Measurements from ENCODE around the gene PALM.

Gene PALM

GRCh38 chr19:750640-751423, 42.1 kb downstream of the PALM start, which contains the start of gene MISP:
Gene MISP (plus strand): TSS chr19:751112. CDS start chr19:756947, 5,835 bp downstream.
- DNase-seq (ENCODE audit: low read depth in 2 of 2), result no peak

DNA sequence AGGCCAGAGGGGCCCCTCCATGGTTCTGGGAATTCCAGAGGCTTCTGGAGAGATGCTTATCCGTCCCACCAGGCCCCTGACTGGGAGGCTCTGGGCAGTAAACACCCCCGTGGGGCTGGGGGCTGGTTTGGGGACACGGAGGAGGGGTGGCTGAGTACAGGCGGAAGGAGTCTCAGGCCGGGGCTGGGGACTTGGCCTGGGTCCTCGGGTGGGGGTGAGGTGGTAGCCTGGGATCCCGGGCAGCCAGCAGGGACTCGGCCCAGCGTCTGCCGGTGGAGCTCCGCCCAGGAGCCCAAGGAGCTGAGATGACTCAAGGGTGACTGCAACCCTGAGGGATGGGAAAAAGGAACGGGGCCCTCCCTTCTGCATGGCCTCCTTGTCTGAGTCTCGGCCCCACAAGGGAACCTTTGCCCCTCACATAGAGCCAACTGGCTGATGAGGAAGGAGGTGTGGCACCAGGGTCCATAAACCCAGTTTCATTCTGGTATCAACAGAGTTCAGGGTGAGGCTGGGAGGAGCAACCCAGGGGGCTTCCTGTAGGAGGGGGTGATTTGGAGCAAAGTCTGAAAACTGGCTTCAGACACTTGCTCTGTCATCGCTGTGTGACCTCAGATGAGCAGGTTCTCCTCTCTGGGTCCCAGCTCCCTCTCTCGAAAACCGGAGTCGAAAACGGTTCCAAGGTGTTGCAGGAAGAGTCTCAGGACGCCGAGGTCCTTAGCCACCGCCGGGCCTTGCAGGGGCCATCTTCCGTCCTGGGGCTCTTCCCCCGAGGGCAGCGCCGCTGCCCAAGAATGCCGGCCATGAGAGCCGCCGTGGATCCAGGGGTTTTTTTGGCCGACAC, 43.0 kb downstream of the PALM start:
- no peak for DNase-seq (ENCODE audit: low read depth in 2 of 2)

DNA sequence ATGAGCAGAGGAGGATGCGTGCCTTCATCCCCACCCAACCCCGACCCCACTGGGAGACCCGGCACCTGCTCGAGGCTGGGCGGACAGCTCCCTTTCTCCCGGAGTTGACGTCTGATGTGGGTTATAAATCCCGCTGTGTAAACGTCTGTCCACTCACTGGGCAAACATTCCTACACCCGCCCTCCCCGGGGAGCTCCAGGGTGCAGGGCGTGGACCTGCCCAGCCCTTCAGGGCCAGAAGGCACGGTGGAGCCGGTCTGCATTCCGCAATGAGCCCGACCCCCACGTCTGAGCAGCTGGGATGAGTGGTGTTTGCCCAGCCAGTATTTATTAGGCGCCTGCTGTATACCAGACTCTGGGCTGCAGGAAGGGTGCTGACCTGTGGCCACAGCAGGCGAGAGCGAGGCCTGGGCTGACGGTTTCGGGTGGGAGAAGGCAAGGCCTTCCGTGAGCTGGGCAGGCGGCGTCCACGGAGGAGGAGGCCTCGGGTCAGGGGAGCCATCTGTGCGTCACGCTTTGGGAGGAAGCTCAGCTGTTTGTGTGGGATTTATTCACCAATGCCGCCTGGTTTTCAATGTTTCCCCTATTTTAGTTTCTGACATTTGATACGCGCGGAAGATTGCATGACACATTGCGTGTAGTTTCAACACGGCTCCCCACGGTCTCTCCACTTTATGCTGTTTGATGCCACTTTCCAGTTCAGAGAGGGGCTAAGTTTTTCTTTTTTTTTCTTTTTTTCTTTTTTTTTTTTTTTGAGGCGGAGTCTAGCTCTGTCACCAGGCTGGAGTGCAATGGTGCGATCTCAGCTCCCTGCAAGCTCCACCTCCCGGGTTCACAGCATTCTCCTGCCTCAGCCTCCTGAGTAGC, 44.1 kb downstream of the PALM start:
- DNase-seq (ENCODE audit: low read depth in 2 of 2), result no peak

DNA sequence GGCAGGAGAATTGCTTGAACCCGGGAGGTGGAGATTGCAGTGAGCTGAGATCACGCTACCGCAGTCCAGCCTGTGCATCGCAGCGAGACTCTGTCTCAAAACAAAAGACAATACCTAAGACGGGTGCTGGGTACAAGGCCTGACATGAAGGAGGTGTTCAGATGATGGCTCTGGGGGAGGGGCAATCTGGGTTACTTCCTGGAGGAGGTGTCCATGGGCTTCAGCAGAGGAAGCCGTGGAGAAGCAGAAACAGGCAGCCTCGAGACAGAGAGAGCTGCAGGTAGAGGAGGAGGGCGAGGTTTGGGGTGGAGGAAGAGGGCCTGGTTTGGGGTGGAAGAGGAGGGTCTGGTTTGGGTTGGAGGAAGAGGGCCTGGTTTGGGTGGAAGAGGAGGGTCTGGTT, 45.8 kb downstream of the PALM start:
- no peak for DNase-seq (ENCODE audit: low read depth in 2 of 2)

DNA sequence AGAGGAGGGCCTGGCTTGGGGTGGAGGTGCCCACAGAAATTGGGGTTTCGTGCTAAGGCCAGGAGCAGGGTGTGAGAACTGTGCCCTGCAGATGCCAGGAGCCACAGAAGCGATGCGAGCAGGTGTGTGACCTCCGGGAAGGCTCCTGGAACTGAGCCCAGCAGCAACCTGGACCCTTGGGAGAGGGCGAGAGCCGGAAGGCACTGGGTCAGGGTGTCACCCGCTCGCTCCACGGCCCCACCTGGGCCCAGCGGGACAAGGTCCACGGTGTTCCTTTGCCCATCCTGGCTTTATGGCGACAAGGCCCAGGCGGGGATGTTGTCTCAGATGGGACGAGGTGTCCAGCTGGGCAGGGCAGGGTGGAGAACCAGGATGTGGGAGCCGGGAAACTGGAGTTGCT, 46.3 kb downstream of the PALM start:
- no peak for DNase-seq (ENCODE audit: low read depth in 2 of 2)

DNA sequence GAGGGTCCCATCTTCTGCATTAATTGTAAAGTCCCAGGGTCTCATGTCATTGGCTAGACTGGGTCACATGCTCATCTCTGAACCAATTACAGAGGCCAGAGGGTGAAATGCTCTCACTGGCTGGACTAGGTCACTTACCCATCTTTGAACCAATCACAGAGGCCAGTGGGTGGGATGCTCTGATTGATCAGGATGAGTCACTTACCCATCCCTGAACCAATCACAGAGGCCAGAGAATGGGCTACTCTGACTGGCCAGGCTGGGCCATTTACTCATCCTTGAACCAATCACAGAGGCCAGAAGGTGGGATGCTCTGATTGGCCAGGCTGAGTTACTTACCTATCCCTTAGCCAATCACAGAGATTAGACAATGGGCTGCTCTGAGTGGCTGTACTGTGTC, 47.5 kb downstream of the PALM start:
- no peak for DNase-seq (ENCODE audit: low read depth in 2 of 2)

GRCh38 chr19:756821-757688, 48.3 kb downstream of the PALM start:
- no peak for DNase-seq (ENCODE audit: low read depth in 2 of 2)

GRCh38 chr19:757811-758668, 49.3 kb downstream of the PALM start:
- DNase-seq (ENCODE audit: low read depth in 2 of 2), result no peak

- DNase-seq (ENCODE audit: low read depth in 2 of 2), result no peak
Observed at GRCh38 chr19:763181-763580, 54.4 kb downstream of the PALM start.

DNA sequence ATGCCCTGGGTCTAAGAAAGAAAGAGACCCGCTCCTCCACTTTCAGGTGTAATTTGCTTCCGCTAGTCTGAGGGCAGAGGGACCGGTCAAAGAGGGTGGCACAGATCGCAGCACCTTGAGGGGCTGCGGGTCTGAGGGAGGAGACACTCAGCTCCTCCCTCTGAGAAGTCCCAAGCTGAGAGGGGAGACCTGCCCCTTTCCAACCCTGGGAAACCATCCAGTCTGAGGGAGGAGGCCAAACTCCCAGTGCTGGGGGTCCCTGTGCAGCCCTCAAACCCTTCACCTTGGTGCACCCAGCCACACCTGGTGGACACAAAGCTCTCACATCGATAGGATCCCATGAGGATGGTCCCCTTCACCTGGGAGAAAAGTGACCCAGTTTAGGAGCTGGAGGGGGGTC, 55.1 kb downstream of the PALM start:
- no peak for DNase-seq (ENCODE audit: low read depth in 2 of 2)

DNA sequence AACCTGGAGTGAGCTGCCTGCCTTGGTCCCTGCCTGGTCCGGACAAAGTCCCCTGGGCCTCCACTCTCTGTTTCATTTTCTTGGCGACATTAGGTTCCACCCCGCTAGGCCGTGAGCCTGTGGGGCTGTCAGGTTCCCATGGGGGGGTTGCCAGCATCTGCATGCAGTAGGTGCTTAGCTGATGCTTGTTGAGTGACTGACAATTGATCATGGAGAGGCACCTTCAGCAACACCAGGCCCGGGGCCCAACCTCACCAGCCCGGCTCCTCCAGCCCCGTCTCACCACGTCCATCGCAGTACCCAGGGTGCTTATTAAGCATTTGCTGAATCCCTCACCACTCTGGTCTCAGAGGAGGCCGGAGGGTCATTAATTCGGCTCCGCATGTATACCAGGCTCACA, 55.6 kb downstream of the PALM start:
- DNase-seq (ENCODE audit: low read depth in 2 of 2), result no peak

DNA sequence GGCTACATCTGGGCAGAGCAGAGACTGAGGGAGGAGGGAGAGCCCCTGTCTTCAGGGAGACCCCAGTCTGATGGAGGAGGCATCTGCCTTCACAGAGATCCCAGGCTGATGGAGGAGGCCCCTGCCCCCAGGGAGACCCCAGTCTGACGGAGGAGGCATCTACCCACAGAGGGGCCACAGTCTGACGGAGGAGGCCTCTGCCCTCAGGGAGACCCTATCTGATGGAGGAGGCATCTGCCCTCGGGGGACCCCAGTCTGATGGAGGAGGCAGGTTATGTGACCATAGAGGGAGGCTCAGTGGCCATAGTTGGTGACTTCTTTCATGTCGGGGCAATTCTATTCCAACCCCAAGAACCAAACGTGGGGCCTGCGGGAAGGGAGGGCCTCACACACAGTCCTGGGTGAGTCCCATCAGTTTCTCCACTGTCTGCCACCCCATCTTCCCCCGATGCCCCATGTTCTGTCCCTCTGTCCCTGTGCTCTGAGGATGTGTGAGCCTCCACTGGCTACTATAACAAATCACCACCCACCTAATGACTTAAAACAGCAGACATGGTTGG, 56.5 kb downstream of the PALM start:
- no peak for DNase-seq (ENCODE audit: low read depth in 2 of 2)

- DNase-seq (ENCODE audit: low read depth in 2 of 2), result no peak
Observed at GRCh38 chr19:768424-768823, 59.7 kb downstream of the PALM start.

GRCh38 chr19:769616-770015, 60.9 kb downstream of the PALM start:
- no peak for DNase-seq (ENCODE audit: low read depth in 2 of 2)

GRCh38 chr19:771332-771785, 62.6 kb downstream of the PALM start:
- DNase-seq (ENCODE audit: low read depth in 2 of 2), result peak in 1 of 2 donors; percentile 18

GRCh38 chr19:772063-772462, 63.3 kb downstream of the PALM start:
- DNase-seq (ENCODE audit: low read depth in 2 of 2), result no peak

- no peak for DNase-seq (ENCODE audit: low read depth in 2 of 2)
Observed at GRCh38 chr19:772730-773436, 64.1 kb downstream of the PALM start.

DNA sequence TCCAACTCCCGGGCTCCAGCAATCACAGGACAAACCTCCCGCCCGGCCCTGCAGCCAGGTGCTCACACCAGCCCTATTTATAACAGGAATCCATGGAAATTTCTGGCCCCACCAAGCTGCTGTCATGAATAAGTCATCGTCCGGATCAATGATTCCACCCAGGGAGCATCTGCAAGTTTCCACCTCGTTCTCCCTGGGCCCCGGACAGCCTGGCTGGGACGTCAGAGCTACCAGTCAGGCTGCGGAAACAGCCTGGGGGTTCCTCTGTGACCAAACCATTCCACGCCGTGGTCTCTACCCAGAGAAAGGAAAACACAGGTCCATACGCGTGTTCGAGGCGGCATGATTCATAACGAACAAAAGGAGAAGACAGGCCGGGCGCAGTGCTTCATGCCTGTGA, 67.8 kb downstream of the PALM start:
- DNase-seq (ENCODE audit: low read depth in 2 of 2), result no peak
